A549 (cell line): ENCODE data around the gene PTTG2.
"Not testable (repeated sequence)": the region's sequence is repeated elsewhere in the genome, so short reads cannot be mapped to it uniquely, and the experiment has no call there.

Experiments
- CEBPB ChIP-seq, 2 experiments: fragments of >200 bp in 1 of 2; sonication (Bioruptor Twin) in 1 of 2; formaldehyde crosslinking in 1 of 2; IDR thresholded peaks; 2 replicates each; pipeline ENCODE4 v1.6.1; 2012 to 2016
- POLR2AphosphoS2 ChIP-seq: conservative IDR thresholded peaks from 2 replicates; pipeline ENCODE4 v1.6.1; 2012; ENCODE audit warnings: low read length, improper control_type of control experiment, inconsistent platforms
- RFX5 ChIP-seq: fragments of 450-650 bp; IDR thresholded peaks from 2 replicates; pipeline ENCODE4 v1.7.1; 2014; ENCODE audit warnings: antibody characterized with exemption, mild to moderate bottlenecking, moderate library complexity
- RNF2 ChIP-seq: fragments of 200-600 bp; sonication (generic); IDR thresholded peaks from 2 replicates; pipeline ENCODE4 v1.6.1; 2016; ENCODE audit warnings: low read depth, mild to moderate bottlenecking, antibody characterized with exemption, moderate library complexity, borderline replicate concordance
- ZFP36 ChIP-seq: fragments of 450-650 bp; IDR thresholded peaks from 2 replicates; pipeline ENCODE4 v1.6.1; 2014; ENCODE audit warnings: borderline replicate concordance; ENCODE audit not compliant: partially characterized antibody
- TF ChIP-seq, protein P1 (sequence below): fragments of >200 bp; sonication (Bioruptor Twin); formaldehyde crosslinking; IDR thresholded peaks from 3 replicates; pipeline ENCODE4 v1.5.1; 2016
- TF ChIP-seq, protein P2 (sequence below): fragments of 200-600 bp; sonication (generic); IDR thresholded peaks from 2 replicates; pipeline ENCODE4 v1.6.1; 2016; ENCODE audit warnings: antibody characterized with exemption, mild to moderate bottlenecking, moderate library complexity

DNA sequence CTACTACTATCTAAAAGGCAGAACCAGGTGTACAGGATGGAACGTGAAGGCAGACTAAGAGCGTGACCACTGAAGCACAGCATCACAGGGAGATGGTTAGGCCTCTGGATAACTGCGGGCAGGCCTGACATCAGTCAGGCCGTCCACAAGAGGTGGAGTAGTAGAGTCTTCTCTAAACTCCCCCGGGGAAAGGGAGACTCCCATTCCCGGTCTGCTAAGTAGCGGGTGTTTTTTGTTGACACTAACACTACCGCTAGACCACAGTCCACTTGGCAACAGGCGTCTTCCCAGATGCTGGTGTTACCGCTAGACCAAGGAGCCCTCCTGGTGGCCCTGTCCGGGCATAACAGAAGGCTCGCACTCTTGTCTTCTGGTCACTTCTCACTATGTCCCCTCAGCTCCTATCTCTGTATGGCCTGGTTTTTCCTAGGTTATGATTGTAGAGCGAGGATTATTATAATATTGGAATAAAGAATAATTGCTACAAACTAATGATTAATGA is 15.2 kb downstream of the PTTG2 start:
- TF ChIP-seq, protein P1, sequence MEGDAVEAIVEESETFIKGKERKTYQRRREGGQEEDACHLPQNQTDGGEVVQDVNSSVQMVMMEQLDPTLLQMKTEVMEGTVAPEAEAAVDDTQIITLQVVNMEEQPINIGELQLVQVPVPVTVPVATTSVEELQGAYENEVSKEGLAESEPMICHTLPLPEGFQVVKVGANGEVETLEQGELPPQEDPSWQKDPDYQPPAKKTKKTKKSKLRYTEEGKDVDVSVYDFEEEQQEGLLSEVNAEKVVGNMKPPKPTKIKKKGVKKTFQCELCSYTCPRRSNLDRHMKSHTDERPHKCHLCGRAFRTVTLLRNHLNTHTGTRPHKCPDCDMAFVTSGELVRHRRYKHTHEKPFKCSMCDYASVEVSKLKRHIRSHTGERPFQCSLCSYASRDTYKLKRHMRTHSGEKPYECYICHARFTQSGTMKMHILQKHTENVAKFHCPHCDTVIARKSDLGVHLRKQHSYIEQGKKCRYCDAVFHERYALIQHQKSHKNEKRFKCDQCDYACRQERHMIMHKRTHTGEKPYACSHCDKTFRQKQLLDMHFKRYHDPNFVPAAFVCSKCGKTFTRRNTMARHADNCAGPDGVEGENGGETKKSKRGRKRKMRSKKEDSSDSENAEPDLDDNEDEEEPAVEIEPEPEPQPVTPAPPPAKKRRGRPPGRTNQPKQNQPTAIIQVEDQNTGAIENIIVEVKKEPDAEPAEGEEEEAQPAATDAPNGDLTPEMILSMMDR: not testable (repeated sequence)
- TF ChIP-seq POLR2AphosphoS2; RFX5; CEBPB (IDR thresholded peaks at IDR 0.05); ZFP36; RNF2: not testable (repeated sequence)
- TF ChIP-seq, protein P2, sequence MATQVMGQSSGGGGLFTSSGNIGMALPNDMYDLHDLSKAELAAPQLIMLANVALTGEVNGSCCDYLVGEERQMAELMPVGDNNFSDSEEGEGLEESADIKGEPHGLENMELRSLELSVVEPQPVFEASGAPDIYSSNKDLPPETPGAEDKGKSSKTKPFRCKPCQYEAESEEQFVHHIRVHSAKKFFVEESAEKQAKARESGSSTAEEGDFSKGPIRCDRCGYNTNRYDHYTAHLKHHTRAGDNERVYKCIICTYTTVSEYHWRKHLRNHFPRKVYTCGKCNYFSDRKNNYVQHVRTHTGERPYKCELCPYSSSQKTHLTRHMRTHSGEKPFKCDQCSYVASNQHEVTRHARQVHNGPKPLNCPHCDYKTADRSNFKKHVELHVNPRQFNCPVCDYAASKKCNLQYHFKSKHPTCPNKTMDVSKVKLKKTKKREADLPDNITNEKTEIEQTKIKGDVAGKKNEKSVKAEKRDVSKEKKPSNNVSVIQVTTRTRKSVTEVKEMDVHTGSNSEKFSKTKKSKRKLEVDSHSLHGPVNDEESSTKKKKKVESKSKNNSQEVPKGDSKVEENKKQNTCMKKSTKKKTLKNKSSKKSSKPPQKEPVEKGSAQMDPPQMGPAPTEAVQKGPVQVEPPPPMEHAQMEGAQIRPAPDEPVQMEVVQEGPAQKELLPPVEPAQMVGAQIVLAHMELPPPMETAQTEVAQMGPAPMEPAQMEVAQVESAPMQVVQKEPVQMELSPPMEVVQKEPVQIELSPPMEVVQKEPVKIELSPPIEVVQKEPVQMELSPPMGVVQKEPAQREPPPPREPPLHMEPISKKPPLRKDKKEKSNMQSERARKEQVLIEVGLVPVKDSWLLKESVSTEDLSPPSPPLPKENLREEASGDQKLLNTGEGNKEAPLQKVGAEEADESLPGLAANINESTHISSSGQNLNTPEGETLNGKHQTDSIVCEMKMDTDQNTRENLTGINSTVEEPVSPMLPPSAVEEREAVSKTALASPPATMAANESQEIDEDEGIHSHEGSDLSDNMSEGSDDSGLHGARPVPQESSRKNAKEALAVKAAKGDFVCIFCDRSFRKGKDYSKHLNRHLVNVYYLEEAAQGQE: not testable (repeated sequence)
